ENCODE measurements around the gene HEATR5A. TPM values are rescaled to one million over a fixed set of nuclear protein-coding genes. Genes with fewer than 3 reads are reported as not detected.

Gene HEATR5A
- total and polyA plus RNA-seq, 9 of the 15 experiments (the other 6 are each of a cell fraction or from before 2014, with no cell fraction given), result 8.0 to 50.9 (median 23.0) TPM

DNA sequence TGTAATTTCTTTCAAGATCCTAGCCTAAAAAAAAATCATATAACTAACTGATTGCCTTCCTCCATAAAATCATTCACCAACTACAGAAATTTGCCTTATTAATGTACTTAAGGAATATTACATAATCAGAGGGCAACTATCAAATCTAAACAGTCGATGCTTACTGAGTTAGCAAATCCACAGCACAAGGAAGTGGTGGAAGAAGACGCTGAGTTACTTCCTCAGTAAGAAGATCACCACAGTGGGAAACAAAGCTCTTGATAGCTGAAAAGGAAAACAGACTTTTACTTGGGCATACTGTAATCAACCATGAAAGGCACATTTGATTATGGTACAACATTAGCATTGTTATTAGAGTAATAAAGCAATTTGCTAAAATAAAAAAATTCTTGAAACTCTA, 48.7 kb downstream of the HEATR5A start:
- H3K9me3 ChIP-seq (replicated peaks; ENCODE audit: control insufficient read depth, insufficient read depth, low read depth, low read length), result no peaks in the 10 kb centered on the region
- ATAC-seq, result no peak
- ChIA-PET POLR2A (no interaction called here), CTCF (ENCODE audit: low intra/inter-chr PET ratio) (no interaction called here)
- H2AFZ ChIP-seq (ENCODE audit: low read depth, low read length), result no peak overlapping the region
- no peaks in the 10 kb centered on the region for H3K4me1 ChIP-seq (replicated peaks in 1 of 2; ENCODE audit: control insufficient read depth in 2 of 2, insufficient read depth in 2 of 2, low read length in 2 of 2)
- no peak overlapping the region for H3K4me2 ChIP-seq (ENCODE audit: insufficient read depth, low read length)
- intact Hi-C loops (cut with micrococcal nuclease), result no loop called here
- no peaks in the 10 kb centered on the region for H3K27me3 ChIP-seq (ENCODE audit: control insufficient read depth in 2 of 2, insufficient read depth in 2 of 2, low read length in 2 of 2)
- H4K20me1 ChIP-seq (replicated peaks; ENCODE audit: control insufficient read depth, insufficient read depth, low read length), result no peaks in the 10 kb centered on the region
- no peak overlapping the region for H3K9ac ChIP-seq (ENCODE audit: insufficient read depth in 1 of 2, low read depth in 2 of 2, low read length in 2 of 2)
- TF ChIP-seq, protein P1, sequence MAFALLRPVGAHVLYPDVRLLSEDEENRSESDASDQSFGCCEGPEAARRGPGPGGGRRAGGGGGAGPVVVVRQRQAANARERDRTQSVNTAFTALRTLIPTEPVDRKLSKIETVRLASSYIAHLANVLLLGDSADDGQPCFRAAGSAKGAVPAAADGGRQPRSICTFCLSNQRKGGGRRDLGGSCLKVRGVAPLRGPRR (CRISPR knock-in tag; IDR thresholded peaks at IDR 0.05), result no peak
- TF ChIP-seq MAFK (IDR thresholded peaks at IDR 0.05; ENCODE audit: low read length) (no peak), RUNX1 (IDR thresholded peaks at IDR 0.05; ENCODE audit: low read depth) (no peak), TBP (optimal IDR thresholded peaks at IDR 0.05; ENCODE audit: low read depth, low read length) (no peak), ZNF75A (CRISPR knock-in tag; IDR thresholded peaks at IDR 0.05) (no peak), ZNF316 (IDR thresholded peaks at IDR 0.05) (no peak)
- TF ChIP-seq, protein P2, sequence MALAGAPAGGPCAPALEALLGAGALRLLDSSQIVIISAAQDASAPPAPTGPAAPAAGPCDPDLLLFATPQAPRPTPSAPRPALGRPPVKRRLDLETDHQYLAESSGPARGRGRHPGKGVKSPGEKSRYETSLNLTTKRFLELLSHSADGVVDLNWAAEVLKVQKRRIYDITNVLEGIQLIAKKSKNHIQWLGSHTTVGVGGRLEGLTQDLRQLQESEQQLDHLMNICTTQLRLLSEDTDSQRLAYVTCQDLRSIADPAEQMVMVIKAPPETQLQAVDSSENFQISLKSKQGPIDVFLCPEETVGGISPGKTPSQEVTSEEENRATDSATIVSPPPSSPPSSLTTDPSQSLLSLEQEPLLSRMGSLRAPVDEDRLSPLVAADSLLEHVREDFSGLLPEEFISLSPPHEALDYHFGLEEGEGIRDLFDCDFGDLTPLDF (CRISPR knock-in tag; IDR thresholded peaks at IDR 0.05), result no peak
- no peaks in the 10 kb centered on the region for H3K79me2 ChIP-seq (ENCODE audit: control insufficient read depth, insufficient read depth, low read length)
- H3K36me3 ChIP-seq (ENCODE audit: control insufficient read depth, insufficient read depth, low read length), result peaks cover 28% of the 10 kb centered on the region; the same call in 1 of the 3 replicates
- no peak for FAIRE-seq
- no peak overlapping the region for H3K27ac ChIP-seq (ENCODE audit: extremely low read depth, low read depth, low read length)
- BruUV-seq (replicated peaks), result no TSS peak
- in situ Hi-C loops (cut with MboI), result loop anchor here (25.0 kb wide), 1 partner anchor 709 kb away; no protein-coding TSS in a partner anchor
- no peak overlapping the region for H3K4me3 ChIP-seq
- 80% methylated on average over 2 of the region's 2 CpGs for WGBS (ENCODE audit: insufficient coverage, low coverage, missing lambda C conversion rate)
- DNase-seq (ENCODE audit: extremely low read depth in 1 of 4, low spot score in 3 of 4), result no peak
- H3K9me1 ChIP-seq (ENCODE audit: control insufficient read depth, insufficient read depth, low read length), result no peaks in the 10 kb centered on the region
